A549 (cell line): ENCODE results near the gene RPL29. TPM values are rescaled to one million over a fixed set of nuclear protein-coding genes. Genes with fewer than 3 reads are reported as not detected.

ENCODE experiments used
- ATAC-seq, 2 experiments: fragments of 200-7000 bp in 1 of 2; fragments of >200 bp in 1 of 2; cut with Nextera tagmentation in 1 of 2; cut with Tn5 transposase in 1 of 2; 3 replicates each; pipeline versions ENCODE4 v1.8.0 to v1.9.1; 2018 to 2020; ENCODE audit warnings: mild to moderate bottlenecking in 1 of 2, moderate library complexity in 1 of 2
- CTCF ChIA-PET: fragments of 300-600 bp; sonication (Branson Sonifier 250); formaldehyde crosslinking; extraction: SDS; loops from one replicate; lab custom pipeline; 2021; ENCODE audit warnings: antibody characterized with exemption, inconsistent platforms; lab: Yijun Ruan, JAX
- POLR2A ChIA-PET: fragments of 350-600 bp; formaldehyde crosslinking; extraction: SDS; loops from one replicate; lab custom pipeline; 2021; ENCODE audit warnings: antibody characterized with exemption, inconsistent platforms; lab: Yijun Ruan, JAX
- DNase-seq, 2 experiments: peaks; one replicate each; pipeline versions ENCODE4 v3.0.0 to v3.0.0-alpha.2; 2011 to 2016; ENCODE audit warnings: low read depth in 1 of 2, low spot score in 1 of 2
- FAIRE-seq: peaks from 2 replicates; lab custom pipeline; 2011; peaks lifted over from hg19 to GRCh38; lab: Jason Lieb, UNC
- H3K27ac ChIP-seq, 2 experiments: fragments of >200 bp; sonication (Bioruptor Twin); formaldehyde crosslinking; 3 replicates each; pipeline ENCODE4 v1.5.1; 2016 to 2017
- H3K4me1 ChIP-seq: fragments of >200 bp; sonication (Bioruptor Twin); formaldehyde crosslinking; 3 replicates; pipeline ENCODE4 v1.6.1; 2016
- H3K4me2 ChIP-seq: fragments of >200 bp; sonication (Bioruptor Twin); formaldehyde crosslinking; 3 replicates; pipeline ENCODE4 v1.6.1; 2016
- H3K4me3 ChIP-seq: fragments of >200 bp; sonication (Bioruptor Twin); formaldehyde crosslinking; 3 replicates; pipeline ENCODE4 v1.5.1; 2016
- H3K9me3 ChIP-seq: fragments of >200 bp; sonication (Bioruptor Twin); formaldehyde crosslinking; 3 replicates; pipeline ENCODE4 v1.6.1; 2016
- ATOH8 ChIP-seq: fragments of 250-450 bp; sonication (Bioruptor Pico); IDR thresholded peaks from 2 replicates; pipeline ENCODE4 v1.5.0; 2020; ENCODE audit warnings: low read depth, mild to moderate bottlenecking, moderate library complexity
- CHD2 ChIP-seq: fragments of 150-350 bp; IDR thresholded peaks from 2 replicates; pipeline ENCODE4 v1.6.1; 2014; ENCODE audit warnings: low read length; ENCODE audit not compliant: partially characterized antibody
- EHMT2 ChIP-seq: fragments of 200-600 bp; sonication (generic); IDR thresholded peaks from 2 replicates; pipeline ENCODE4 v1.6.1; 2016; ENCODE audit warnings: antibody characterized with exemption, low read depth, mild to moderate bottlenecking, moderate library complexity
- ELK1 ChIP-seq: fragments of 150-350 bp; IDR thresholded peaks from 2 replicates; pipeline ENCODE4 v1.6.1; 2014; ENCODE audit warnings: low read depth, mild to moderate bottlenecking, low read length
- HEYL ChIP-seq: fragments of 250-450 bp; sonication (Bioruptor Pico); IDR thresholded peaks from 2 replicates; pipeline ENCODE4 v1.8.0; 2021; ENCODE audit warnings: mild to moderate bottlenecking, moderate library complexity
- HOXB13 ChIP-seq: fragments of 250-450 bp; sonication (Bioruptor Pico); IDR thresholded peaks from 2 replicates; pipeline ENCODE4 v1.5.0; 2020; ENCODE audit warnings: low read depth, mild to moderate bottlenecking, moderate library complexity
- HOXB5 ChIP-seq: fragments of 250-450 bp; sonication (Bioruptor Pico); IDR thresholded peaks from 2 replicates; pipeline ENCODE4 v1.5.0; 2020; ENCODE audit warnings: mild to moderate bottlenecking, moderate library complexity
- JUN ChIP-seq, 2 experiments: fragments of >200 bp; sonication (Bioruptor Twin); formaldehyde crosslinking; IDR thresholded peaks; 2 replicates in 1 of 2; 3 replicates in 1 of 2; pipeline ENCODE4 v1.6.1; 2016 to 2017
- KDM1A ChIP-seq: fragments of 200-600 bp; sonication (generic); IDR thresholded peaks from 2 replicates; pipeline ENCODE4 v1.6.1; 2016; ENCODE audit warnings: low read depth, mild to moderate bottlenecking
- MYC ChIP-seq: IDR thresholded peaks from 2 replicates; pipeline ENCODE4 v1.6.1; 2012; ENCODE audit warnings: mild to moderate bottlenecking, inconsistent platforms, low read length, improper control_type of control experiment, borderline replicate concordance
- NR3C1 ChIP-seq: fragments of >200 bp; sonication (Bioruptor Twin); formaldehyde crosslinking; IDR thresholded peaks from 3 replicates; pipeline ENCODE4 v1.6.1; 2017
- PBX3 ChIP-seq: IDR thresholded peaks from 2 replicates; pipeline ENCODE4 v1.6.1; 2012
- PHF8 ChIP-seq: fragments of 200-600 bp; sonication (generic); IDR thresholded peaks from 2 replicates; pipeline ENCODE4 v1.6.1; 2016; ENCODE audit warnings: low read depth, mild to moderate bottlenecking, antibody characterized with exemption, moderate library complexity, borderline replicate concordance
- REST ChIP-seq: fragments of 200-600 bp; sonication (generic); IDR thresholded peaks from 2 replicates; pipeline ENCODE4 v1.6.1; 2016; ENCODE audit warnings: antibody characterized with exemption, mild to moderate bottlenecking, moderate library complexity
- SMC3 ChIP-seq: fragments of >200 bp; sonication (Bioruptor Twin); formaldehyde crosslinking; IDR thresholded peaks from 3 replicates; pipeline ENCODE4 v1.6.1; 2018; ENCODE audit warnings: inconsistent platforms
- ZSCAN20 ChIP-seq: fragments of 250-450 bp; sonication (Bioruptor Pico); IDR thresholded peaks from 2 replicates; pipeline ENCODE4 v1.8.0; 2022; ENCODE audit warnings: mild to moderate bottlenecking, moderate library complexity
- WGBS: methylation state at CpG from one replicate; pipeline ENCODE4 v1.1.6; 2017; ENCODE audit errors: missing lambda C conversion rate; 5-methylcytosine and 5-hydroxymethylcytosine counted together
- polyA plus RNA-seq, 4 experiments: library from polyadenylated mRNA; depleted of rRNA in 3 of 4; stranded (reverse); fragments of >200 nt; fragmentation: RNase III in 1 of 4; extraction: RNeasy Plus Mini Kit Qiagen cat#74134 plus additional on column Dnase treatment in 1 of 4; gene quantifications; 2 replicates in 3 of 4; 3 replicates in 1 of 4; pipeline ENCODE4 v1.2.3, GENCODE V29; 2011 to 2017

Gene RPL29
- polyA plus RNA-seq, 2 of the 4 experiments (the other 2 are of a cell fraction): 808 to 1,152 TPM

- ChIA-PET POLR2A (no interaction called here), CTCF (interaction anchor here (1.4 to 2.9 kb wide), 2 partner anchors 13 to 18 kb away, joined by 9 to 13 read pairs; partner anchors contain the start of genes ABHD14B and PARP3)
- no peak overlapping the region for H3K27ac ChIP-seq
- H3K4me3 ChIP-seq: no peak overlapping the region
- TF ChIP-seq PBX3: no peak
- no peak for TF ChIP-seq ZSCAN20 (CRISPR knock-in tag)
- peak in 1 of 2 experiments; percentile 48; a peak in 3 of 6 replicates for ATAC-seq
- no peak for DNase-seq
- WGBS: 92% methylated on average over 67 of the region's 97 CpGs
- H3K9me3 ChIP-seq: no peaks in the 10 kb centered on the region
- no peaks in the 10 kb centered on the region; the same call in 1 of the 3 replicates for H3K4me1 ChIP-seq
- FAIRE-seq: no peak
- no peak overlapping the region for H3K4me2 ChIP-seq
Measured at GRCh38 chr3:51955893-51956770, 39.6 kb downstream of the RPL29 start.

GRCh38 chr3:51955175-51955892 lies 40.4 kb downstream of the RPL29 start, which contains the start of gene GPR62:
TSS of gene GPR62 (plus strand) at chr3:51955381. CDS start at chr3:51955653, 272 bp downstream.
- Histone ChIP-seq H3K9me3 (no peaks in the 10 kb centered on the region), H3K27ac (no peak within 1 kb of the TSS), H3K4me1 (no peaks in the 10 kb centered on the region; the same call in 1 of the 3 replicates), H3K4me2 (no peak within 1 kb of the TSS), H3K4me3 (no peak within 1 kb of the TSS)
- 86% methylated on average over 10 of the region's 33 CpGs for WGBS
- POLR2A ChIA-PET: no interaction called here
- CTCF ChIA-PET: interaction anchor here (0.9 to 3.2 kb wide), 3 partner anchors 9 to 19 kb away, joined by 4 to 15 read pairs (median 8); partner anchors contain the start of genes ABHD14A, ABHD14B and PARP3
- ATAC-seq (peak; percentile 26 to 41; a peak in 3 of 6 replicates), FAIRE-seq (no peak), DNase-seq (no peak)
- TF ChIP-seq CHD2 (no peak), EHMT2 (no peak), JUN (IDR thresholded peaks at IDR 0.05) (no peak), MYC (no peak), NR3C1 (no peak), ELK1 (no peak)

- no peak for DNase-seq
- no peak for FAIRE-seq
- H3K27ac ChIP-seq: no peak overlapping the region
- no peaks in the 10 kb centered on the region; the same call in 1 of the 3 replicates for H3K4me1 ChIP-seq
- no peak overlapping the region for H3K4me2 ChIP-seq
- WGBS: 35% methylated on average over 1 of the region's 1 CpG
- no peaks in the 10 kb centered on the region for H3K9me3 ChIP-seq
- TF ChIP-seq KDM1A (no peak), ATOH8 (no peak), REST (no peak), HOXB13 (CRISPR knock-in tag) (no peak), HOXB5 (no peak), PHF8 (no peak), ZSCAN20 (CRISPR knock-in tag) (no peak), JUN (IDR thresholded peaks at IDR 0.05) (no peak), SMC3 (no peak), HEYL (CRISPR knock-in tag) (no peak)
- H3K4me3 ChIP-seq: no peak overlapping the region
- CTCF ChIA-PET: interaction anchor here (0.9 to 3.2 kb wide), 4 partner anchors 8 to 19 kb away, joined by 3 to 15 read pairs (median 6); partner anchors contain the start of genes ABHD14A, ABHD14B and PARP3
- POLR2A ChIA-PET: interaction anchor here (1.0 kb wide), 1 partner anchor 41 kb away, joined by 4 read pairs; the partner anchor contains the start of gene RPL29
- ATAC-seq: no peak
Measured at GRCh38 chr3:51954713-51955112, 41.0 kb downstream of the RPL29 start.
